ENCODE results near the gene TRAF3. TPM values are rescaled to one million over a fixed set of nuclear protein-coding genes. Genes with fewer than 3 reads are reported as not detected.

Gene TRAF3
- total RNA-seq, 1 experiment from 2014 or later: 37.6 TPM

GRCh38 chr14:102806447-102806846 lies 29.2 kb downstream of the TRAF3 start:
- in situ Hi-C loops (cut with HindIII; ENCODE audit: low pct_unique_long_range_greater_than_20kb, low sequenced_read_pairs) (no loop called here), intact Hi-C loops (cut with micrococcal nuclease; ENCODE audit: unreplicated experiment) (no loop called here)
- ChIA-PET CTCF (no interaction called here), POLR2A (no interaction called here)
- Histone ChIP-seq H3K4me3 (ENCODE audit: low read depth in 2 of 2, low read length in 2 of 2) (no peak overlapping the region), H3K4me1 (ENCODE audit: control insufficient read depth, insufficient read depth, low read length) (peaks cover 15% of the 10 kb centered on the region), H3K27me3 (ENCODE audit: control insufficient read depth, insufficient read depth, low read length) (no peaks in the 10 kb centered on the region), H3K27ac (ENCODE audit: low read length) (no peak overlapping the region), H3K36me3 (ENCODE audit: control insufficient read depth, insufficient read depth, low read length) (no peaks in the 10 kb centered on the region), H3K9me3 (ENCODE audit: control insufficient read depth, insufficient read depth, low read depth, low read length) (no peaks in the 10 kb centered on the region)
- ATAC-seq: no peak
- TF ChIP-seq SIN3A (IDR thresholded peaks at IDR 0.05; ENCODE audit: borderline replicate concordance, insufficient read depth, low read depth, low read length): no peak
- TF ChIP-seq TCF7L2 (IDR thresholded peaks at IDR 0.05; ENCODE audit: low read depth, low read length): no peak
- TF ChIP-seq REST (IDR thresholded peaks at IDR 0.05; ENCODE audit: insufficient read depth in 1 of 2, low read depth in 2 of 2, low read length in 1 of 2): no peak
- TF ChIP-seq CTCF (IDR thresholded peaks at IDR 0.05): no peak
- TF ChIP-seq POLR2AphosphoS5 (IDR thresholded peaks at IDR 0.05; ENCODE audit: low read depth, low read length): no peak
- no peak for DNase-seq (ENCODE audit: low read depth, low spot score)
- no TSS peak for BruUV-seq (replicated peaks)

- POLR2A ChIA-PET: no interaction called here
- Histone ChIP-seq H3K27me3 (ENCODE audit: control insufficient read depth, insufficient read depth, low read length) (no peaks in the 10 kb centered on the region), H3K27ac (ENCODE audit: low read length) (no peak overlapping the region), H3K4me1 (ENCODE audit: control insufficient read depth, insufficient read depth, low read length) (peaks cover 15% of the 10 kb centered on the region), H3K4me3 (ENCODE audit: low read depth in 2 of 2, low read length in 2 of 2) (no peak overlapping the region), H3K36me3 (ENCODE audit: control insufficient read depth, insufficient read depth, low read length) (no peaks in the 10 kb centered on the region), H3K9me3 (ENCODE audit: control insufficient read depth, insufficient read depth, low read depth, low read length) (no peaks in the 10 kb centered on the region)
- TF ChIP-seq TCF7L2 (IDR thresholded peaks at IDR 0.05; ENCODE audit: low read depth, low read length) (no peak), CTCF (IDR thresholded peaks at IDR 0.05) (no peak), REST (IDR thresholded peaks at IDR 0.05; ENCODE audit: insufficient read depth in 1 of 2, low read depth in 2 of 2, low read length in 1 of 2) (no peak), SIN3A (IDR thresholded peaks at IDR 0.05; ENCODE audit: borderline replicate concordance, insufficient read depth, low read depth, low read length) (no peak)
- in situ Hi-C loops (cut with HindIII; ENCODE audit: low pct_unique_long_range_greater_than_20kb, low sequenced_read_pairs): no loop called here
- CTCF ChIA-PET: no interaction called here
- no TSS peak for BruUV-seq (replicated peaks)
- intact Hi-C loops (cut with micrococcal nuclease; ENCODE audit: unreplicated experiment): no loop called here
- ATAC-seq (no peak), DNase-seq (ENCODE audit: low read depth, low spot score) (no peak)
Observed at GRCh38 chr14:102807013-102807406, 29.8 kb downstream of the TRAF3 start.

Measured in Panc1 (cell line).